ENCODE measurements around the gene CPE.

Gene CPE

GRCh38 chr4:165507381-165507780 is 128.6 kb downstream of the CPE start:
- Histone ChIP-seq H3K27me3 (ENCODE audit: control insufficient read depth in 1 of 2, insufficient read depth in 2 of 2, low read length in 2 of 2) (no peaks in the 10 kb centered on the region), H3K9me3 (ENCODE audit: control insufficient read depth in 2 of 2, low read length in 2 of 2) (no peaks in the 10 kb centered on the region), H3K9ac (ENCODE audit: low read length in 2 of 2) (peak overlapping the region in 1 of 2 donors; percentile 6), H3K27ac (ENCODE audit: low read length) (peak overlapping the region; percentile 37), H3K4me3 (ENCODE audit: low read length in 2 of 2) (peak overlapping the region in 1 of 2 donors; percentile 26), H3K36me3 (ENCODE audit: control insufficient read depth in 2 of 2, insufficient read depth in 2 of 2, low read length in 2 of 2) (no peaks in the 10 kb centered on the region), H3K4me1 (ENCODE audit: control insufficient read depth, insufficient read depth, low read length) (peaks cover 24% of the 10 kb centered on the region)

DNA sequence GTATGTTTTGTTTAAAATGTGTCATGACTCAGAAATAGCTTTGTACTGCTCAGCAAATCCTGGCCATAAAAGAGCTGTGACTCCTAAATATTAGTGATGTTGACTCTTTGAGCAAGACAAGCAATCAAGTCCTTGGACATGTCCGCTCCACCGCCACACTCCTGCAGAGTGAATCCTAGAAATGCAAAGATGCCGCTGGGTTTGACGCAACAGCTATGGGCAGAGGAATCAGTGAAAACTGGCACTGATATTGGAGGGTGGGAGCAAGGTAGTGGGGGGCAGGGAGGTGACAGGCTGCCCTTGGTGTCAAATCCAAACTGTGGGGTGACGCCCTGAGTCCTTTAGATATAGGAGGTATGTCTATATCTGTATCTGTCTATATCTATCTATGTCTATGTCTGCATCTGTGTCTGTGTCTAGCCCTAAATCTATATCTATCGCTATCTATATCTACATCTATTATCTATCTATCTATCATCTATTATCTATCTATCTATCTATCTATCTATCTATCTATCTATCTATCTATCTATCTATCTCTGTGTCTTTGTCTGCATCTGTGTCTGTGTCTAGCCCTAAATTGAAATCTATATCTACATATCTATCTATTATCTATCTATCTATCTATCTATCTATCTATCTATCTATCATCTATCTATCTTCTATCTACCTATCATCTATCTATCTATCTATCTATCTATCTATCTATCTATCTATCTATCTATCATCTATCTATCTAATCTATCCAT is 129.7 kb downstream of the CPE start:
- H3K9me3 ChIP-seq (ENCODE audit: control insufficient read depth in 2 of 2, low read length in 2 of 2) = no peaks in the 10 kb centered on the region
- H3K9ac ChIP-seq (ENCODE audit: low read length in 2 of 2) = no peak overlapping the region
- H3K27me3 ChIP-seq (ENCODE audit: control insufficient read depth in 1 of 2, insufficient read depth in 2 of 2, low read length in 2 of 2) = no peaks in the 10 kb centered on the region
- H3K4me1 ChIP-seq (ENCODE audit: control insufficient read depth, insufficient read depth, low read length) = peaks cover 30% of the 10 kb centered on the region
- no peaks in the 10 kb centered on the region for H3K36me3 ChIP-seq (ENCODE audit: control insufficient read depth in 2 of 2, insufficient read depth in 2 of 2, low read length in 2 of 2)
- no peak overlapping the region for H3K4me3 ChIP-seq (ENCODE audit: low read length in 2 of 2)
- no peak overlapping the region for H3K27ac ChIP-seq (ENCODE audit: low read length)

GRCh38 chr4:165512424-165512823 is 133.6 kb downstream of the CPE start:
- Histone ChIP-seq H3K4me1 (ENCODE audit: control insufficient read depth, insufficient read depth, low read length) (peaks cover 14% of the 10 kb centered on the region), H3K36me3 (ENCODE audit: control insufficient read depth in 2 of 2, insufficient read depth in 2 of 2, low read length in 2 of 2) (no peaks in the 10 kb centered on the region), H3K27me3 (ENCODE audit: control insufficient read depth in 1 of 2, insufficient read depth in 2 of 2, low read length in 2 of 2) (no peaks in the 10 kb centered on the region), H3K9me3 (ENCODE audit: control insufficient read depth in 2 of 2, low read length in 2 of 2) (no peaks in the 10 kb centered on the region), H3K9ac (ENCODE audit: low read length in 2 of 2) (no peak overlapping the region), H3K4me3 (ENCODE audit: low read length in 2 of 2) (no peak overlapping the region), H3K27ac (ENCODE audit: low read length) (no peak overlapping the region)

DNA sequence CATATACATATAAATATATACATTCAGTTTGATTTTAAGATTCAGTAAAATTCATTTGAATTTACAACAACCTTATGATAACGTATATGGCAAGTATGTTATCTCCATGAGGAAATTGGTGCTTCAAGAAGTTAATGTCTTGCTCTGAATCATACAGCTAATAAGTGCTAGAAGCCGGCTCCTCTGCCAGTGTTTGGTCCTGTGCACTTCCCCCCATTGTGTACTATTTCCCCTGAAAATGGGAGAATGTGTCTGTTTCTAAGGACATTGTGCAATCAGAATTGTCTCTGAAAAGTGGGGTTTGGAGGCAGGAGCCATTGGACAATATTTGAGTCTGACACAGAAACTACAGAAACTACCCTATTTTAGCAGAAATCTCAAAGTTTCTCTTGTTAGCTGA is 135.9 kb downstream of the CPE start:
- no peaks in the 10 kb centered on the region for H3K9me3 ChIP-seq (ENCODE audit: control insufficient read depth in 2 of 2, low read length in 2 of 2)

DNA sequence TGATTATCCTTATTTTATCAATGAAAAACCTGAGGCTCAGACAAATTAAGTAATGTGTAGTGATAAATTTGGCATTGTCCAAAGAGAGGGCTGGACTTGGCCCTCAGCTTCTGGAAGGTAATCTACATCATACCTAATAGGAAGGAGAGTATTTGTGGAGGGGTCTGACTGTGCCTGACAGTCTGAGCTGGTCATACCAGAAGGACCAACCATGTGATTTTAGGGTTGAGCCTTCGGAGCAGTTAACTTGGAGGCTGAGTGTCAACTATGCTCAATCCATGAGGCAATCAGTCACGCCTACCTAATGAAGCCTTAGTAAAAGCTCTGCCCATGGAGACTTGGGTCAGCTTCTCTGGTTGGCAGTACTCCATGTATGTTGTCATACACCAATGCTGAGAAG is 136.4 kb downstream of the CPE start:
- no peaks in the 10 kb centered on the region for H3K9me3 ChIP-seq (ENCODE audit: control insufficient read depth in 2 of 2, low read length in 2 of 2)
- H3K4me1 ChIP-seq (ENCODE audit: control insufficient read depth, insufficient read depth, low read length) = peaks cover 10% of the 10 kb centered on the region
- H3K27me3 ChIP-seq (ENCODE audit: control insufficient read depth in 1 of 2, insufficient read depth in 2 of 2, low read length in 2 of 2) = no peaks in the 10 kb centered on the region
- no peak overlapping the region for H3K4me3 ChIP-seq (ENCODE audit: low read length in 2 of 2)
- H3K9ac ChIP-seq (ENCODE audit: low read length in 2 of 2) = no peak overlapping the region
- no peak overlapping the region for H3K27ac ChIP-seq (ENCODE audit: low read length)
- H3K36me3 ChIP-seq (ENCODE audit: control insufficient read depth in 2 of 2, insufficient read depth in 2 of 2, low read length in 2 of 2) = no peaks in the 10 kb centered on the region

More for the DNA sequence above, 135.9 kb downstream of the CPE start:
- Histone ChIP-seq H3K4me3 (ENCODE audit: low read length in 2 of 2) (no peak overlapping the region), H3K4me1 (ENCODE audit: control insufficient read depth, insufficient read depth, low read length) (peaks cover 10% of the 10 kb centered on the region), H3K27me3 (ENCODE audit: control insufficient read depth in 1 of 2, insufficient read depth in 2 of 2, low read length in 2 of 2) (no peaks in the 10 kb centered on the region), H3K27ac (ENCODE audit: low read length) (no peak overlapping the region), H3K36me3 (ENCODE audit: control insufficient read depth in 2 of 2, insufficient read depth in 2 of 2, low read length in 2 of 2) (no peaks in the 10 kb centered on the region), H3K9ac (ENCODE audit: low read length in 2 of 2) (no peak overlapping the region)

DNA sequence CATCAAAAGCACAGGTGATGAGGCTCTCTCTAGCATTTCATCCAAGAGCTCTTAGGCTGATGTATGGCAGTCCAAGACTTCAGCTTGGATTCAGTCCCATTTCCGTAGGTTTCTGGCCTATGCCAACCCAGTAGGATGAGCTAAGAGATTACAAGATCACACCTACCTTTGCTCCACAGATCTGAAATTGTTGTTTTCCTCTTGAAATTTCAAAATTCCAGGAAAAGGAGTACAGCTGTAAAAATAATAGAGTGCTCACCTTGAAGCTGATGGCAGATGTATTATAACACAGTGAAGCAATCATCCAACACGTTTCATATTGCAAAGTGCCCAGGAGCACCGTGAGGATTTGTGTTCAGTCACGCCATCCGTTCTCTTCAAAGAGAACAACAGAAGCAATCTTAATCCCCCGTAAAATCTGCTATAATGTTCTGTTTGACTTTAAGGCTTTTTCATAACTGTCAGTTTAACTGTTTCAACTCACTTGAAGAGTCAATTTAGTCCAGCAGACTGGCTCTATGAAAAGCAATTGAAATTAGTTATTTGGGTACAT is 137.5 kb downstream of the CPE start:
- no peak overlapping the region for H3K4me3 ChIP-seq (ENCODE audit: low read length in 2 of 2)
- H3K27me3 ChIP-seq (ENCODE audit: control insufficient read depth in 1 of 2, insufficient read depth in 2 of 2, low read length in 2 of 2) = no peaks in the 10 kb centered on the region
- no peaks in the 10 kb centered on the region for H3K36me3 ChIP-seq (ENCODE audit: control insufficient read depth in 2 of 2, insufficient read depth in 2 of 2, low read length in 2 of 2)
- no peak overlapping the region for H3K27ac ChIP-seq (ENCODE audit: low read length)
- peaks cover 10% of the 10 kb centered on the region for H3K4me1 ChIP-seq (ENCODE audit: control insufficient read depth, insufficient read depth, low read length)
- H3K9me3 ChIP-seq (ENCODE audit: control insufficient read depth in 2 of 2, low read length in 2 of 2) = no peaks in the 10 kb centered on the region
- H3K9ac ChIP-seq (ENCODE audit: low read length in 2 of 2) = no peak overlapping the region

DNA sequence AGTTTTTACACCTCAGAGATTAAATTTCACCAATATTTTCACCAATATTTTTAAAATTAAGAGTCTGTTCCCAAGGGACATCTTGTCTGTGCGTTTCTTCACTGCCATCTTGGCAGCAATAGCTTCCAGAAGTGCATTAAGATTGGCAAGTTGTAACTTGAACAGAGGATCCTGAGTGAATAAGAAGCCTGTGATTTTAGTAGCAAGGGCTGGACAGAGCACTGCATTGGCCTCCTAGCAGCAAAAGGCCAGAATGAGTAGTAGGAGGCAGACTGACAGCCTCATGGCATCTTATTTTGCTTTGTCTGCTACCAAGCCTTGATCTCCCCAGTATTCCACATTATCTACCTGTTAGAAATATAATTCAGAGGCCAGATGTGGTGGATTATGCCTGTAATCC is 138.4 kb downstream of the CPE start:
- Histone ChIP-seq H3K4me1 (ENCODE audit: control insufficient read depth, insufficient read depth, low read length) (peaks cover 9% of the 10 kb centered on the region), H3K27ac (ENCODE audit: low read length) (no peak overlapping the region), H3K9ac (ENCODE audit: low read length in 2 of 2) (no peak overlapping the region), H3K27me3 (ENCODE audit: control insufficient read depth in 1 of 2, insufficient read depth in 2 of 2, low read length in 2 of 2) (no peaks in the 10 kb centered on the region), H3K36me3 (ENCODE audit: control insufficient read depth in 2 of 2, insufficient read depth in 2 of 2, low read length in 2 of 2) (no peaks in the 10 kb centered on the region), H3K9me3 (ENCODE audit: control insufficient read depth in 2 of 2, low read length in 2 of 2) (no peaks in the 10 kb centered on the region), H3K4me3 (ENCODE audit: low read length in 2 of 2) (no peak overlapping the region)

GRCh38 chr4:165518024-165518616 is 139.3 kb downstream of the CPE start:
- Histone ChIP-seq H3K36me3 (ENCODE audit: control insufficient read depth in 2 of 2, insufficient read depth in 2 of 2, low read length in 2 of 2) (no peaks in the 10 kb centered on the region), H3K27me3 (ENCODE audit: control insufficient read depth in 1 of 2, insufficient read depth in 2 of 2, low read length in 2 of 2) (no peaks in the 10 kb centered on the region), H3K9ac (ENCODE audit: low read length in 2 of 2) (no peak overlapping the region), H3K4me1 (ENCODE audit: control insufficient read depth, insufficient read depth, low read length) (peaks cover 4% of the 10 kb centered on the region), H3K9me3 (ENCODE audit: control insufficient read depth in 2 of 2, low read length in 2 of 2) (no peaks in the 10 kb centered on the region), H3K27ac (ENCODE audit: low read length) (no peak overlapping the region), H3K4me3 (ENCODE audit: low read length in 2 of 2) (no peak overlapping the region)

DNA sequence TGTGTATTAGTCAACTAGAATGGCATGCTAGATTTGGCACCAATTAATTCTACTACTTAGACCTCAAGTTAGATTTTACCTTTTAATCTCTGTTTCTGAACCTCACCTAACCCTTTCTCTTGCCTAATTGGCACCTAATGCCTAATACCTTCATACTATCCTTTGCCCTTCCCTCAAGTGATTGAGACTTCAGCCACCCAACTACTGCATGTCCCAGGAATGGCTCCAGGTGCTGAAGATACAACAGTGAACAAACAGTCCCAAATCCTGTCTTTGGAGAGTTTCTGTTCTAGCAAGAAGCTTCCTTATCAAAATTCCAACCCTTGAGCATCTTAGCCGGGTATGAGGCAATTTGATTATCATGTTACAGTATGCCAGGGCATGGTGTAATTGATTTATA is 139.9 kb downstream of the CPE start:
- H3K27me3 ChIP-seq (ENCODE audit: control insufficient read depth in 1 of 2, insufficient read depth in 2 of 2, low read length in 2 of 2) = no peaks in the 10 kb centered on the region
- H3K4me1 ChIP-seq (ENCODE audit: control insufficient read depth, insufficient read depth, low read length) = no peaks in the 10 kb centered on the region
- no peak overlapping the region for H3K9ac ChIP-seq (ENCODE audit: low read length in 2 of 2)
- no peak overlapping the region for H3K4me3 ChIP-seq (ENCODE audit: low read length in 2 of 2)
- H3K9me3 ChIP-seq (ENCODE audit: control insufficient read depth in 2 of 2, low read length in 2 of 2) = no peaks in the 10 kb centered on the region
- H3K36me3 ChIP-seq (ENCODE audit: control insufficient read depth in 2 of 2, insufficient read depth in 2 of 2, low read length in 2 of 2) = no peaks in the 10 kb centered on the region
- H3K27ac ChIP-seq (ENCODE audit: low read length) = no peak overlapping the region

- no peaks in the 10 kb centered on the region for H3K27me3 ChIP-seq (ENCODE audit: control insufficient read depth in 1 of 2, insufficient read depth in 2 of 2, low read length in 2 of 2)
- H3K9me3 ChIP-seq (ENCODE audit: control insufficient read depth in 2 of 2, low read length in 2 of 2) = no peaks in the 10 kb centered on the region
- H3K27ac ChIP-seq (ENCODE audit: low read length) = no peak overlapping the region
- H3K36me3 ChIP-seq (ENCODE audit: control insufficient read depth in 2 of 2, insufficient read depth in 2 of 2, low read length in 2 of 2) = no peaks in the 10 kb centered on the region
- no peak overlapping the region for H3K4me3 ChIP-seq (ENCODE audit: low read length in 2 of 2)
- no peaks in the 10 kb centered on the region for H3K4me1 ChIP-seq (ENCODE audit: control insufficient read depth, insufficient read depth, low read length)
- no peak overlapping the region for H3K9ac ChIP-seq (ENCODE audit: low read length in 2 of 2)
Measured at GRCh38 chr4:165519591-165519990, 140.8 kb downstream of the CPE start.

GRCh38 chr4:165520086-165520485 is 141.3 kb downstream of the CPE start:
- Histone ChIP-seq H3K27me3 (ENCODE audit: control insufficient read depth in 1 of 2, insufficient read depth in 2 of 2, low read length in 2 of 2) (no peaks in the 10 kb centered on the region), H3K4me3 (ENCODE audit: low read length in 2 of 2) (no peak overlapping the region), H3K4me1 (ENCODE audit: control insufficient read depth, insufficient read depth, low read length) (no peaks in the 10 kb centered on the region), H3K9me3 (ENCODE audit: control insufficient read depth in 2 of 2, low read length in 2 of 2) (no peaks in the 10 kb centered on the region), H3K27ac (ENCODE audit: low read length) (no peak overlapping the region), H3K9ac (ENCODE audit: low read length in 2 of 2) (no peak overlapping the region), H3K36me3 (ENCODE audit: control insufficient read depth in 2 of 2, insufficient read depth in 2 of 2, low read length in 2 of 2) (no peaks in the 10 kb centered on the region)

All from stomach smooth muscle (tissue), 2 donors.